Fibroblast of lung (primary cell): Measurements from ENCODE around the gene DLGAP1.

Source experiments
- EZH2 ChIP-seq: IDR thresholded peaks from 2 replicates; pipeline ENCODE4 v1.5.1; 2012; ENCODE audit warnings: low read length, control low read depth, mild to moderate bottlenecking; ENCODE audit errors: missing control alignments
- TF ChIP-seq, protein P1 (sequence below), 2 donors: IDR thresholded peaks in 1 of 2; conservative IDR thresholded peaks in 1 of 2; 1 replicate in 1 of 2; 2 replicates in 1 of 2; pipeline ENCODE4 v1.5.1; 2011 to 2012; ENCODE audit warnings: low read length in 2 of 2, control low read depth in 1 of 2, inconsistent platforms in 1 of 2, low read depth in 1 of 2, mild to moderate bottlenecking in 1 of 2

DNA sequence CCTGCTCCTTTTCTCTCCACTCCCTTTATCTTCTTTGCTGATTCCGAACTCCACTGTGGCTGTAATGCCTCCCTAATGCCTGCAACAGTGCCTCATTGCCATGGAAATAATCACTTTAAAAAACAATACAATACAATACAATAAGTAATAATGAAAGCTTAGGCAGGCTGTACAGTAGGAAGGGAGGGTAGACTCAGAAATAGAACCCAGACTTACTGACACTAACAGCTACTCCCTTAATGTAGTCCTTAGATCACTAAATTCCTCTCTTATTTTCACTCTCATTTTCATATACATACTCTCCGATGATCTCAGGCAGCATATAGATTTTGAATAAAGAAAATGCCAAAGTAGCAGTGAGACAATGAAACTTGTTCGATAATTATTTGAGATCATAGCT lies 70.2 kb downstream of the DLGAP1 start:
- TF ChIP-seq, protein P1, sequence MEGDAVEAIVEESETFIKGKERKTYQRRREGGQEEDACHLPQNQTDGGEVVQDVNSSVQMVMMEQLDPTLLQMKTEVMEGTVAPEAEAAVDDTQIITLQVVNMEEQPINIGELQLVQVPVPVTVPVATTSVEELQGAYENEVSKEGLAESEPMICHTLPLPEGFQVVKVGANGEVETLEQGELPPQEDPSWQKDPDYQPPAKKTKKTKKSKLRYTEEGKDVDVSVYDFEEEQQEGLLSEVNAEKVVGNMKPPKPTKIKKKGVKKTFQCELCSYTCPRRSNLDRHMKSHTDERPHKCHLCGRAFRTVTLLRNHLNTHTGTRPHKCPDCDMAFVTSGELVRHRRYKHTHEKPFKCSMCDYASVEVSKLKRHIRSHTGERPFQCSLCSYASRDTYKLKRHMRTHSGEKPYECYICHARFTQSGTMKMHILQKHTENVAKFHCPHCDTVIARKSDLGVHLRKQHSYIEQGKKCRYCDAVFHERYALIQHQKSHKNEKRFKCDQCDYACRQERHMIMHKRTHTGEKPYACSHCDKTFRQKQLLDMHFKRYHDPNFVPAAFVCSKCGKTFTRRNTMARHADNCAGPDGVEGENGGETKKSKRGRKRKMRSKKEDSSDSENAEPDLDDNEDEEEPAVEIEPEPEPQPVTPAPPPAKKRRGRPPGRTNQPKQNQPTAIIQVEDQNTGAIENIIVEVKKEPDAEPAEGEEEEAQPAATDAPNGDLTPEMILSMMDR (conservative IDR thresholded peaks at IDR 0.05 in 1 of 2, IDR thresholded peaks at IDR 0.05 in 1 of 2; ENCODE audit: low read depth in 1 of 2, low read length in 2 of 2) = no peak
- TF ChIP-seq EZH2 = no peak
